Body of pancreas (tissue), 4 donors: ENCODE data around the gene LHFPL4.

ENCODE experiments used
- POLR2A ChIP-seq, 3 donors: fragments of 450-650 bp; IDR thresholded peaks; one replicate each; pipeline ENCODE4 v1.6.1; 2016; ENCODE audit warnings: antibody characterized with exemption in 3 of 3, mild to moderate bottlenecking in 2 of 3
- TF ChIP-seq, protein P1 (sequence below), 7 experiments: fragments of 450-650 bp in 4 of 7; fragments of 200-600 bp in 3 of 7; sonication (generic) in 3 of 7; IDR thresholded peaks; one replicate each; pipeline ENCODE4 v1.5.1; 2016 to 2019; ENCODE audit warnings: antibody characterized with exemption in 7 of 7

DNA sequence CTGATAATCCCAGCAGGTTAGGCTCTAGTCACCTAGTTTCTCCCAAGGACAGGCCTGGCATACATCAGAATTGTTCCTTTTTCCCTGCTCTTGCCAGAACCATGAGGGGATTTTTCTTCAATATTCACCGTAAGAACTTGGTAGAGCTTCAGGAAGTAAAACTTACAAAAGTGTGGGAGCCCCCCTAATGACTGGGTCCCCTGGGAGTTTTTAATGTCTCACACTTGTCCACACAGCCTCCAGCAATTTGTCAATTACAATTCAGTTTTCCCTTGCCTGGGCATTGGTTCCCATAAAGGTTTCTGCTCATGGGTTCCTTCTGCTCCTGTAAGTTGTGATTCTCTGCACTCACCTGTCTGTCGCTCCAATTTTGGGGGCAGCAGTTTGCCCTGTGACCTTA, 28.5 kb downstream of the LHFPL4 start:
- TF ChIP-seq, protein P1, sequence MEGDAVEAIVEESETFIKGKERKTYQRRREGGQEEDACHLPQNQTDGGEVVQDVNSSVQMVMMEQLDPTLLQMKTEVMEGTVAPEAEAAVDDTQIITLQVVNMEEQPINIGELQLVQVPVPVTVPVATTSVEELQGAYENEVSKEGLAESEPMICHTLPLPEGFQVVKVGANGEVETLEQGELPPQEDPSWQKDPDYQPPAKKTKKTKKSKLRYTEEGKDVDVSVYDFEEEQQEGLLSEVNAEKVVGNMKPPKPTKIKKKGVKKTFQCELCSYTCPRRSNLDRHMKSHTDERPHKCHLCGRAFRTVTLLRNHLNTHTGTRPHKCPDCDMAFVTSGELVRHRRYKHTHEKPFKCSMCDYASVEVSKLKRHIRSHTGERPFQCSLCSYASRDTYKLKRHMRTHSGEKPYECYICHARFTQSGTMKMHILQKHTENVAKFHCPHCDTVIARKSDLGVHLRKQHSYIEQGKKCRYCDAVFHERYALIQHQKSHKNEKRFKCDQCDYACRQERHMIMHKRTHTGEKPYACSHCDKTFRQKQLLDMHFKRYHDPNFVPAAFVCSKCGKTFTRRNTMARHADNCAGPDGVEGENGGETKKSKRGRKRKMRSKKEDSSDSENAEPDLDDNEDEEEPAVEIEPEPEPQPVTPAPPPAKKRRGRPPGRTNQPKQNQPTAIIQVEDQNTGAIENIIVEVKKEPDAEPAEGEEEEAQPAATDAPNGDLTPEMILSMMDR (IDR thresholded peaks at IDR 0.05): no peak
- no peak for TF ChIP-seq POLR2A (IDR thresholded peaks at IDR 0.05)
